Mammary epithelial cell (primary cell): ENCODE measurements around the gene STX8.

Experiments
- CTCF ChIP-seq, 2 donors: IDR thresholded peaks in 1 of 2; conservative IDR thresholded peaks in 1 of 2; 2 replicates each; pipeline ENCODE4 v1.5.1; 2011 to 2012; ENCODE audit warnings: inconsistent platforms in 2 of 2, low read length in 2 of 2, mild to moderate bottlenecking in 2 of 2, control low read depth in 1 of 2, low read depth in 1 of 2; ENCODE audit not compliant: insufficient read depth in 1 of 2; ENCODE audit errors: extremely low read depth in 1 of 2
- EZH2 ChIP-seq: IDR thresholded peaks from 2 replicates; pipeline ENCODE4 v1.6.1; 2012; ENCODE audit warnings: low read length, inconsistent platforms, borderline replicate concordance

- TF ChIP-seq CTCF (conservative IDR thresholded peaks at IDR 0.05 in 1 of 2, IDR thresholded peaks at IDR 0.05 in 1 of 2; ENCODE audit: extremely low read depth in 1 of 2, insufficient read depth in 1 of 2, low read depth in 1 of 2, low read length in 2 of 2): no peak
- TF ChIP-seq EZH2: no peak
Observed at GRCh38 chr17:9329251-9329921, 246.2 kb downstream of the STX8 start.
